Measurements from ENCODE around the gene FAIM.

GRCh38 chr3:138587374-138587773, 21.2 kb upstream of the FAIM start:
- TF ChIP-seq CTCF (conservative IDR thresholded peaks at IDR 0.05; ENCODE audit: low read length) = no peak
- no peak for TF ChIP-seq EZH2phosphoT487 (IDR thresholded peaks at IDR 0.05; ENCODE audit: borderline replicate concordance, low read depth, low read length)
